ENCODE data around the gene EXOC1. TPM values are rescaled to one million over a fixed set of nuclear protein-coding genes. Genes with fewer than 3 reads are reported as not detected.

Gene EXOC1
- total and polyA plus RNA-seq, 2 donors (not counting 1 experiment from before 2014, with no cell fraction given): 32.3 to 64.2 TPM

- Histone ChIP-seq H3K36me3 (ENCODE audit: control insufficient read depth, insufficient read depth, low read length) (no peaks in the 10 kb centered on the region), H3K27me3 (ENCODE audit: control insufficient read depth, insufficient read depth, low read length) (no peaks in the 10 kb centered on the region), H3K4me3 (replicated peaks in 1 of 4; ENCODE audit: control extremely low read depth in 1 of 4, insufficient read depth in 1 of 4, low read depth in 3 of 4, low read length in 4 of 4) (no peak overlapping the region)
Observed at GRCh38 chr4:55896622-55897021, 43.2 kb downstream of the EXOC1 start.

DNA sequence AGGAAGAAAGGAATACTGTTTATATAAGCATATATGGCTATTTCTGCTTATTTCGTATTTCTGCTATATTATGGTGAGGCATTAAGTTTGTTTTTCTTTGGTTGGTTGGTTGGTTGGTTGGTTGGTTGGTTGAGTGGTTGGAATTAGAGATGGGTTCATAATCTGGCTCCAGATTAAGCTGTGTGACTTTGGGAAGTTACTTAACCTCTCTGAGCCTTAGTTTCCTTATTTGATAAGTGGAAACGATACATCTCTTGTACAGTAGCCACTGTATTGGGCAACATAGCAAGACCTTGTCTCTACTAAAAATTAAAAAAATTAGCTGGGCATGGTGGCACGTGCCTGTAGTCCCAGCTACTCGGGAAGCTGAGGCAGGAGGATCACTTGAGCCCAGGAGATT, 49.2 kb downstream of the EXOC1 start:
- no peaks in the 10 kb centered on the region for H3K27me3 ChIP-seq (ENCODE audit: control insufficient read depth, insufficient read depth, low read length)
- no peak overlapping the region for H3K9ac ChIP-seq (ENCODE audit: insufficient read depth, low read length)
- no peaks in the 10 kb centered on the region for H4K20me1 ChIP-seq (ENCODE audit: control insufficient read depth, extremely low read depth, insufficient read depth, low read length)
- no peaks in the 10 kb centered on the region for H3K36me3 ChIP-seq (ENCODE audit: control insufficient read depth, insufficient read depth, low read length)
- H3K9me3 ChIP-seq (ENCODE audit: control insufficient read depth, insufficient read depth, low read depth, low read length): no peaks in the 10 kb centered on the region
- H3K27ac ChIP-seq (ENCODE audit: insufficient read depth, low read length): no peak overlapping the region
- H2AFZ ChIP-seq (ENCODE audit: low read length): no peak overlapping the region
- no peaks in the 10 kb centered on the region for H3K79me2 ChIP-seq (ENCODE audit: control insufficient read depth, insufficient read depth, low read length)
- TF ChIP-seq, protein P1, sequence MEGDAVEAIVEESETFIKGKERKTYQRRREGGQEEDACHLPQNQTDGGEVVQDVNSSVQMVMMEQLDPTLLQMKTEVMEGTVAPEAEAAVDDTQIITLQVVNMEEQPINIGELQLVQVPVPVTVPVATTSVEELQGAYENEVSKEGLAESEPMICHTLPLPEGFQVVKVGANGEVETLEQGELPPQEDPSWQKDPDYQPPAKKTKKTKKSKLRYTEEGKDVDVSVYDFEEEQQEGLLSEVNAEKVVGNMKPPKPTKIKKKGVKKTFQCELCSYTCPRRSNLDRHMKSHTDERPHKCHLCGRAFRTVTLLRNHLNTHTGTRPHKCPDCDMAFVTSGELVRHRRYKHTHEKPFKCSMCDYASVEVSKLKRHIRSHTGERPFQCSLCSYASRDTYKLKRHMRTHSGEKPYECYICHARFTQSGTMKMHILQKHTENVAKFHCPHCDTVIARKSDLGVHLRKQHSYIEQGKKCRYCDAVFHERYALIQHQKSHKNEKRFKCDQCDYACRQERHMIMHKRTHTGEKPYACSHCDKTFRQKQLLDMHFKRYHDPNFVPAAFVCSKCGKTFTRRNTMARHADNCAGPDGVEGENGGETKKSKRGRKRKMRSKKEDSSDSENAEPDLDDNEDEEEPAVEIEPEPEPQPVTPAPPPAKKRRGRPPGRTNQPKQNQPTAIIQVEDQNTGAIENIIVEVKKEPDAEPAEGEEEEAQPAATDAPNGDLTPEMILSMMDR (conservative IDR thresholded peaks at IDR 0.05 in 1 of 2, IDR thresholded peaks at IDR 0.05 in 1 of 2; ENCODE audit: low read depth in 1 of 2, low read length in 2 of 2): no peak
- TF ChIP-seq EZH2 (IDR thresholded peaks at IDR 0.05; ENCODE audit: low read length, missing control alignments): no peak
- no peak for DNase-seq (ENCODE audit: low read depth in 2 of 2)
- H3K4me2 ChIP-seq (ENCODE audit: extremely low read depth, insufficient read depth, low read length): no peak overlapping the region
- H3K4me3 ChIP-seq (replicated peaks in 1 of 4; ENCODE audit: control extremely low read depth in 1 of 4, insufficient read depth in 1 of 4, low read depth in 3 of 4, low read length in 4 of 4): no peak overlapping the region
- no peaks in the 10 kb centered on the region for H3K4me1 ChIP-seq (ENCODE audit: control insufficient read depth, extremely low read depth, insufficient read depth, low read length)

More at GRCh38 chr4:55896622-55897021, 43.2 kb downstream of the EXOC1 start:
- Histone ChIP-seq H3K9ac (ENCODE audit: insufficient read depth, low read length) (no peak overlapping the region), H2AFZ (ENCODE audit: low read length) (no peak overlapping the region), H4K20me1 (ENCODE audit: control insufficient read depth, extremely low read depth, insufficient read depth, low read length) (no peaks in the 10 kb centered on the region), H3K27ac (ENCODE audit: insufficient read depth, low read length) (no peak overlapping the region), H3K4me1 (ENCODE audit: control insufficient read depth, extremely low read depth, insufficient read depth, low read length) (no peaks in the 10 kb centered on the region), H3K9me3 (ENCODE audit: control insufficient read depth, insufficient read depth, low read depth, low read length) (no peaks in the 10 kb centered on the region), H3K4me2 (ENCODE audit: extremely low read depth, insufficient read depth, low read length) (no peak overlapping the region), H3K79me2 (ENCODE audit: control insufficient read depth, insufficient read depth, low read length) (no peaks in the 10 kb centered on the region)
- DNase-seq (ENCODE audit: low read depth in 2 of 2): no peak
- TF ChIP-seq EZH2 (IDR thresholded peaks at IDR 0.05; ENCODE audit: low read length, missing control alignments): no peak
- TF ChIP-seq, protein P1 (conservative IDR thresholded peaks at IDR 0.05 in 1 of 2, IDR thresholded peaks at IDR 0.05 in 1 of 2; ENCODE audit: low read depth in 1 of 2, low read length in 2 of 2): no peak

DNA sequence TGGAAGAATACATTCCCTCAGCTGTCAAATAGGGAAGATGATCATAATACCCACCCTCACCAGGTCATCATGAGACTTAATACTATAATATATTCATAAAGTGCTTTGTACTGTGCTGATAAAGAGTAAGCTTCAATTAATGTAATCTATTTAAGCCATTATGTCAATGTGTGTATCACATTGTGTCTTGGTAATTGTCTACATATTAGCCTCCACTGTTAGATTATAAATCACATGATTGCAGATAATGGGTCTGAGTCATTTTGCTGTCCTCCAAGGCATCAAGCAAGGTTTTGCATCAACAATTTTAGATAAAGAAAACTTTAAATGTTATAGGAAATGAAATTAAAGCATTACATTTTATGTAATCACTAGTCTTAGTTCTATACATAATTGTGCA, 50.1 kb downstream of the EXOC1 start:
- no peaks in the 10 kb centered on the region for H3K36me3 ChIP-seq (ENCODE audit: control insufficient read depth, insufficient read depth, low read length)
- H3K27ac ChIP-seq (ENCODE audit: insufficient read depth, low read length): no peak overlapping the region
- no peak overlapping the region for H2AFZ ChIP-seq (ENCODE audit: low read length)

More for the DNA sequence above, 50.1 kb downstream of the EXOC1 start:
- Histone ChIP-seq H3K4me3 (replicated peaks in 1 of 4; ENCODE audit: control extremely low read depth in 1 of 4, insufficient read depth in 1 of 4, low read depth in 3 of 4, low read length in 4 of 4) (no peak overlapping the region), H3K4me1 (ENCODE audit: control insufficient read depth, extremely low read depth, insufficient read depth, low read length) (no peaks in the 10 kb centered on the region), H3K4me2 (ENCODE audit: extremely low read depth, insufficient read depth, low read length) (no peak overlapping the region), H3K9ac (ENCODE audit: insufficient read depth, low read length) (no peak overlapping the region), H4K20me1 (ENCODE audit: control insufficient read depth, extremely low read depth, insufficient read depth, low read length) (no peaks in the 10 kb centered on the region), H3K27me3 (ENCODE audit: control insufficient read depth, insufficient read depth, low read length) (no peaks in the 10 kb centered on the region), H3K79me2 (ENCODE audit: control insufficient read depth, insufficient read depth, low read length) (no peaks in the 10 kb centered on the region), H3K9me3 (ENCODE audit: control insufficient read depth, insufficient read depth, low read depth, low read length) (no peaks in the 10 kb centered on the region)
- TF ChIP-seq, protein P1 (conservative IDR thresholded peaks at IDR 0.05 in 1 of 2, IDR thresholded peaks at IDR 0.05 in 1 of 2; ENCODE audit: low read depth in 1 of 2, low read length in 2 of 2): no peak
- no peak for TF ChIP-seq EZH2 (IDR thresholded peaks at IDR 0.05; ENCODE audit: low read length, missing control alignments)
- DNase-seq (ENCODE audit: low read depth in 2 of 2): no peak
